Measurements from ENCODE around the gene MED13L.

- no peak for TF ChIP-seq YY1 (IDR thresholded peaks at IDR 0.05; ENCODE audit: insufficient read depth, insufficient read length)
- no peak for TF ChIP-seq ZNF274 (IDR thresholded peaks at IDR 0.05; ENCODE audit: low read depth, low read length)
- no peak for TF ChIP-seq SUZ12 (IDR thresholded peaks at IDR 0.05; ENCODE audit: extremely low read depth, insufficient read depth, insufficient read length)
Observed at GRCh38 chr12:116039081-116039480, 238.4 kb downstream of the MED13L start.

Data from NT2/D1 (cell line).